Spleen (tissue), 11 donors: ENCODE measurements around the gene PCDH18. TPM values are rescaled to one million over a fixed set of nuclear protein-coding genes. Genes with fewer than 3 reads are reported as not detected.
"Not testable (repeated sequence)": the region's sequence is repeated elsewhere in the genome, so short reads cannot be mapped to it uniquely, and the experiment has no call there.

Source experiments
- DNase-seq: peaks from one replicate; pipeline ENCODE4 v3.0.0-alpha.2; 2020
- H3K27ac ChIP-seq, 8 donors: fragments of 200-600 bp; sonication (generic) in 7 of 8; 1 replicate in 4 of 8; 2 replicates in 4 of 8; pipeline versions ENCODE4 v1.5.0 to v1.8.0; 2016 to 2021; ENCODE audit warnings: inconsistent platforms in 4 of 8, mild to moderate bottlenecking in 4 of 8, moderate library complexity in 1 of 8
- H3K27me3 ChIP-seq, 7 donors: fragments of 200-600 bp; sonication (generic) in 6 of 7; replicated peaks in 1 of 7; 1 replicate in 4 of 7; 2 replicates in 3 of 7; pipeline versions ENCODE4 v1.5.0 to v1.8.0; 2016 to 2021; ENCODE audit warnings: inconsistent platforms in 3 of 7, mild to moderate bottlenecking in 1 of 7
- H3K36me3 ChIP-seq, 6 donors: fragments of 200-600 bp; sonication (generic) in 5 of 6; 1 replicate in 4 of 6; 2 replicates in 2 of 6; pipeline versions ENCODE4 v1.5.0 to v1.8.0; 2016 to 2021; ENCODE audit warnings: inconsistent platforms in 2 of 6
- H3K4me1 ChIP-seq, 6 donors: fragments of 200-600 bp; sonication (generic) in 5 of 6; 1 replicate in 3 of 6; 2 replicates in 3 of 6; pipeline versions ENCODE4 v1.5.0 to v1.8.0; 2016 to 2021; ENCODE audit warnings: inconsistent platforms in 3 of 6
- H3K4me3 ChIP-seq, 8 donors: fragments of 200-600 bp; sonication (generic) in 7 of 8; 1 replicate in 4 of 8; 2 replicates in 4 of 8; pipeline versions ENCODE4 v1.5.0 to v1.8.0; 2016 to 2021; ENCODE audit warnings: inconsistent platforms in 4 of 8, mild to moderate bottlenecking in 4 of 8, moderate library complexity in 2 of 8
- H3K9me3 ChIP-seq, 8 donors: fragments of 200-600 bp; sonication (generic) in 7 of 8; 1 replicate in 4 of 8; 2 replicates in 4 of 8; pipeline versions ENCODE4 v1.5.0 to v1.8.0; 2016 to 2021; ENCODE audit warnings: inconsistent platforms in 4 of 8
- CTCF ChIP-seq, 11 experiments: fragments of 200-600 bp in 7 of 11; fragments of 450-650 bp in 4 of 11; sonication (generic) in 4 of 11; IDR thresholded peaks in 8 of 11; conservative IDR thresholded peaks in 3 of 11; 1 replicate in 7 of 11; 2 replicates in 4 of 11; pipeline versions ENCODE4 v1.4.0 to v1.8.0; 2016 to 2021; ENCODE audit warnings: antibody characterized with exemption in 11 of 11, inconsistent platforms in 4 of 11, mild to moderate bottlenecking in 1 of 11
- POLR2A ChIP-seq, 3 donors: fragments of 450-650 bp; IDR thresholded peaks; one replicate each; pipeline ENCODE4 v1.5.1; 2017; ENCODE audit warnings: antibody characterized with exemption in 3 of 3, mild to moderate bottlenecking in 1 of 3
- POLR2AphosphoS5 ChIP-seq, 3 donors: sonication (generic); formaldehyde crosslinking; IDR thresholded peaks; one replicate each; pipeline ENCODE4 v1.5.1; 2017; ENCODE audit warnings: antibody characterized with exemption in 3 of 3
- WGBS, 5 donors: extraction: QIAGEN DNeasy Blood & Tissue Kit in 3 of 5; methylation state at CpG; one replicate each; pipeline versions ENCODE4 v1.1.5 to v1.1.7; 2013 to 2018; 5-methylcytosine and 5-hydroxymethylcytosine counted together
- intact Hi-C: fragments of 100-400 bp; cut with DNase I; formaldehyde crosslinking; loops from one replicate; pipeline ENCODE4 v1.15.0; 2023; ENCODE audit warnings: low total_unique reads
- polyA plus RNA-seq, 3 donors: library from polyadenylated mRNA; stranded (reverse); fragments of 200-250 nt; gene quantifications; one replicate each; pipeline ENCODE4 v1.2.1, GENCODE V29; 2013
- total RNA-seq, 7 donors: library from RNA; depleted of rRNA in 3 of 7; stranded (reverse); fragments of >200 nt in 3 of 7; fragmentation: NEBNext Ultra II Directional in 4 of 7; extraction: Animal tissue kit (Norgen Biotek cat#: 25700) in 4 of 7; gene quantifications; one replicate each; pipeline versions ENCODE4 v1.1.0 to v1.2.1, GENCODE V29; 2016 to 2021
- donor health status: healthy with polysubstance abuse.
- donor health status: DM: no; HTN: no; CAD: no; lungs with moderate emphysema.
- donor health status: DM: no; HTN: no; CAD: no.
- donor health status: Bipolar disorder and iron deficiency.
- donor health status: healthy.
- donor health status: DM: no; HTN: no; CAD: no.
- donor health status: DM: yes; HTN: yes; CAD: no.

Gene PCDH18
- total and polyA plus RNA-seq, 10 donors, result 0.82 to 15.6 (median 6.1) TPM

- H3K27ac ChIP-seq, result peak overlapping the region in 2 of 8 donors; percentile 12 to 15
- intact Hi-C loops, result no loop called here
- H3K4me1 ChIP-seq, result no peaks in the 10 kb centered on the region
- 59 to 74% (median 69%) methylated on average over 4 of the region's 4 CpGs for WGBS, 5 donors
- DNase-seq, result no peak
- peaks cover 0 to 5% (median 0%) of the 10 kb centered on the region in 6 donors for H3K36me3 ChIP-seq
- TF ChIP-seq POLR2A (IDR thresholded peaks at IDR 0.05) (no peak), CTCF (IDR thresholded peaks at IDR 0.05 in 8 of 11, conservative IDR thresholded peaks at IDR 0.05 in 3 of 11) (no peak), POLR2AphosphoS5 (IDR thresholded peaks at IDR 0.05) (no peak)
- no peak overlapping the region for H3K4me3 ChIP-seq
- no peaks in the 10 kb centered on the region for H3K27me3 ChIP-seq
- H3K9me3 ChIP-seq, result peaks cover 0 to 4% (median 0%) of the 10 kb centered on the region in 8 donors
These were observed 7.4 kb downstream of the PCDH18 start for GRCh38 chr4:137524725-137525369.

DNA sequence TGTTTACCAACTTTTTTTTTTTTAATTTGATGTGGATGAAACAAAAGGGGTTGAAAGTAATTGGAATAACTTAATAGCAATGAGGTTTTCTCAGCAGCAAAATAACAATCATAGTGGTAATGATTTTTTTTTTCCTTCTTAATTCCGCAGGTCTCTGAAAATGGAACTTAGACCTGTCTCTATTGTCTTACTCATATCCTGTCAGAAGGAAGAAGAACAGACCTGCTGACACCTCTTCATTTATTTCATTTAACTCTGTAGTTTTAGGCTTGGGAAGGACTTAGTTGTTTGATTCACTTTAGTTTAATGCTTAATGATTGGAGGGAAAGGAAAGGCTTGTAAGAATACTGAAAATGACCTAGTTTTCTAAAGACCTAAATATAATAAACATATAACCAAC lies 9.0 kb downstream of the PCDH18 start:
- Histone ChIP-seq H3K4me1 (no peaks in the 10 kb centered on the region), H3K4me3 (no peak overlapping the region), H3K36me3 (peaks cover 0 to 5% (median 0%) of the 10 kb centered on the region in 6 donors), H3K9me3 (peaks cover 0 to 4% (median 0%) of the 10 kb centered on the region in 8 donors), H3K27ac (no peak overlapping the region), H3K27me3 (no peaks in the 10 kb centered on the region)
- DNase-seq, result no peak
- no peak for TF ChIP-seq POLR2A (IDR thresholded peaks at IDR 0.05)
- no peak for TF ChIP-seq POLR2AphosphoS5 (IDR thresholded peaks at IDR 0.05)
- TF ChIP-seq CTCF (IDR thresholded peaks at IDR 0.05 in 8 of 11, conservative IDR thresholded peaks at IDR 0.05 in 3 of 11), result no peak
- 60 to 80% (median 74%) methylated on average over 1 of the region's 1 CpG for WGBS, 5 donors
- intact Hi-C loops, result no loop called here

DNA sequence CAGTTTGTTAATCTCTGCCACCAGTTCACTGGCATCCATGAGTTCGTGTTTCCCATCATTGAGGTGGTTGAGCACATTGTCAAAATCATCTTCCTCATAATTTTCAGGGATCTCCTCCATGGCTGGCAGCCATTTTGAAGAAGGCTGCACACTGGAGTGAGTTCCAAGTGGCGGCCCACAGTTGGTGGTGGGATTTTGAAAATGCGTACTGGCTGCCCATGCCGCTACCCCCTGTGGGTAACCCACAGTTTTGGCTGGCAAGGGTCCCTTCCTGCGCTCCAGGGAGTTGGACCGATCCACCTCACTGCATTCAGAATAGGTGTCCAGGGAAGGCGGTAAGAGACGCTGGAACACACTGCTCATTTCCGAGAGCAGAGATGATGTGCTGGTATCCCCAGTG lies 11.2 kb downstream of the PCDH18 start:
- Histone ChIP-seq H3K36me3 (peaks cover 0 to 5% (median 0%) of the 10 kb centered on the region in 6 donors), H3K27me3 (no peaks in the 10 kb centered on the region), H3K9me3 (peaks cover 0 to 4% (median 0%) of the 10 kb centered on the region in 8 donors), H3K4me1 (no peaks in the 10 kb centered on the region), H3K4me3 (no peak overlapping the region), H3K27ac (no peak overlapping the region)
- no peak for DNase-seq
- TF ChIP-seq POLR2AphosphoS5 (IDR thresholded peaks at IDR 0.05) (no peak), POLR2A (IDR thresholded peaks at IDR 0.05) (no peak), CTCF (IDR thresholded peaks at IDR 0.05 in 8 of 11, conservative IDR thresholded peaks at IDR 0.05 in 3 of 11) (no peak)
- intact Hi-C loops, result no loop called here
- 85 to 97% (median 93%) methylated on average over 9 of the region's 9 CpGs for WGBS, 5 donors

- no peak overlapping the region for H3K27ac ChIP-seq
- H3K27me3 ChIP-seq, result no peaks in the 10 kb centered on the region
- peaks cover 0 to 4% (median 0%) of the 10 kb centered on the region in 8 donors for H3K9me3 ChIP-seq
- peaks cover 0 to 5% (median 0%) of the 10 kb centered on the region in 6 donors for H3K36me3 ChIP-seq
- intact Hi-C loops, result no loop called here
- H3K4me3 ChIP-seq, result no peak overlapping the region
- WGBS, 5 donors, result 60 to 87% (median 78%) methylated on average over 2 of the region's 2 CpGs
- DNase-seq, result no peak
- TF ChIP-seq POLR2A (IDR thresholded peaks at IDR 0.05), result no peak
- no peak for TF ChIP-seq POLR2AphosphoS5 (IDR thresholded peaks at IDR 0.05)
- TF ChIP-seq CTCF (IDR thresholded peaks at IDR 0.05 in 8 of 11, conservative IDR thresholded peaks at IDR 0.05 in 3 of 11), result no peak
- no peaks in the 10 kb centered on the region for H3K4me1 ChIP-seq
These were observed 12.9 kb downstream of the PCDH18 start for GRCh38 chr4:137519406-137519805.

GRCh38 chr4:137517323-137517722 lies 15.0 kb downstream of the PCDH18 start:
- 73 to 88% (median 83%) methylated on average over 3 of the region's 3 CpGs for WGBS, 5 donors
- H3K4me3 ChIP-seq, H3K9me3 ChIP-seq, DNase-seq, H3K4me1 ChIP-seq, H3K36me3 ChIP-seq, H3K27ac ChIP-seq, intact Hi-C loops, H3K27me3 ChIP-seq: not testable (repeated sequence)
